H54 (cell line): ENCODE data around the gene SMAD4.

Source experiments
- DNase-seq: peaks from one replicate; pipeline ENCODE4 v3.0.0; 2011; ENCODE audit warnings: low spot score, mixed read lengths; ENCODE audit not compliant: insufficient read length
- FAIRE-seq: peaks from 3 replicates; lab custom pipeline; 2011; peaks lifted over from hg19 to GRCh38; lab: Jason Lieb, UNC
- POLR2A ChIP-seq: IDR thresholded peaks from 2 replicates; pipeline ENCODE4 v1.6.1; 2011; ENCODE audit warnings: low read depth, mild to moderate bottlenecking, low read length

Gene SMAD4

GRCh38 chr18:51038110-51038509 lies 8.1 kb downstream of the SMAD4 start:
- DNase-seq (no peak), FAIRE-seq (no peak)
- no peak for TF ChIP-seq POLR2A

DNA sequence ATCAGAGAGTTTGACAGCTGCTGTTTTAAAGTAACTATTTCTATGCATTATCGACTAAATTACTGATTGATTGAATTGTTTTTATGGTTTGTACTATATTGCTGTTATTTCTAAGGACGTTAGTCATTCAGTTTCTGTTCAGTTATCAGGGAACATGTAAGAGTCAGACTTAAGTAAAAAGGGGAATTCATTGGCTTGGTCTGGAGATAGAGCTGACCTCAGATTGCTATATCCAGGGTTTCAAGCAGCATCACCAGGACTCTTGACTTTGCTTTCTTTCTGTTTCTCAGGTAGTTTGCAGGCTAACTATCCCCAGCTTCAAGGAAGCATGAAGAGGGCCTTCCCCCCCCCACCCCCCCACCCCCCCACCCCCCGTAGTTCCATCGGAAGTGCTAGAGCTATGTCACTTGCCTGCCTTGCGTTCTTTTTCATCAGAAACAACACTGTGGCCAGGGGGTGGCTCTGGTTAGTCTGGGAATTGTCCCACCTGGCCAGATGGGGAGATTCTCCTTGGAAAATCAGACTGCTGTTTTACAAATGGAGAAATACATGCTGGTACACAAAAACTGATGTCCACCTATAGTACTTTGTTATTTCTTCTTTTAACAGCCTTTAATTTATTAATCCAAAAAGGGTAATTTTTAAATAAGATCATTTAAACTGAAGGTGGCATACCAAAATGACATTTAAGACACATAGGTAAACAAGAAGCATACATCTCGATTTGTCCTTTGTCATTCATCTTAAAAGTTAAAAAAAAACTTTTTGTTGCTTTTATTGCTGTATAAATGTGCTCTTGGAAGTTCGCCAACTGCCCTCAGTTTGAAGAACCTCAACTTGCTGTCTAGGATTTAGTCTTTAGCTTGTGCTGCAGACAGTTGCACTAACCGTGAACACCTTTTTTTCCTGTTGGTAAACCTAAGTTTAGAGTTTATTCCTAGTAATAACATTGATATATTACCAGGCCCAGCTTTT lies 9.4 kb downstream of the SMAD4 start:
- FAIRE-seq, result no peak
- DNase-seq, result no peak
- no peak for TF ChIP-seq POLR2A

- FAIRE-seq (no peak), DNase-seq (no peak)
- no peak for TF ChIP-seq POLR2A
Observed at GRCh38 chr18:51041677-51042352, 11.8 kb downstream of the SMAD4 start.

GRCh38 chr18:51044928-51045585 lies 15.0 kb downstream of the SMAD4 start:
- FAIRE-seq, result no peak
- TF ChIP-seq POLR2A, result no peak
- DNase-seq, result no peak

GRCh38 chr18:51048190-51048589 lies 18.2 kb downstream of the SMAD4 start:
- no peak for FAIRE-seq
- DNase-seq, result no peak

DNA sequence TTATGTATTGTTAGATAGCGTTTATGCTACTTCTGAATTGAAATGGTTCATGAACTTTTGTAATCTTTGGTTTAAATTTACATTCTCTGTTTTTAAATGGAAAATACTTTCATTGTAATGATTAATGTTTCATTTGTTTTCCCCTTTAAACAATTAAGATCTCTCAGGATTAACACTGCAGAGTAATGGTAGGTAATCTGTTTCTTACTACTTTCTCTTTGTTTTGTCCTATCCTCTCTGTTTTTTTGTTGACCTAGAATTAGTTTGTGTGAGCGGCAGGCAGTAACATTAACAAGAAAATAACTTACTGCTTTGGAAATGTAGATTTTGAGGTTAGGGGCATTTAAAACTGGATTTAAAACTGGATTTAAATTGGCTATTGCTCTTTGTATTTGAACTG lies 19.1 kb downstream of the SMAD4 start:
- no peak for FAIRE-seq
- TF ChIP-seq POLR2A, result no peak
- no peak for DNase-seq

More at GRCh38 chr18:51048190-51048589, 18.2 kb downstream of the SMAD4 start:
- TF ChIP-seq POLR2A, result no peak

GRCh38 chr18:51051105-51051712 lies 21.2 kb downstream of the SMAD4 start:
- FAIRE-seq (no peak), DNase-seq (no peak)
- no peak for TF ChIP-seq POLR2A

- no peak for TF ChIP-seq POLR2A
- DNase-seq (no peak), FAIRE-seq (no peak)
Observed at GRCh38 chr18:51053814-51054213, 23.8 kb downstream of the SMAD4 start.

- TF ChIP-seq POLR2A, result no peak
- FAIRE-seq, result no peak
- DNase-seq, result no peak
Observed at GRCh38 chr18:51054764-51055163, 24.8 kb downstream of the SMAD4 start.

DNA sequence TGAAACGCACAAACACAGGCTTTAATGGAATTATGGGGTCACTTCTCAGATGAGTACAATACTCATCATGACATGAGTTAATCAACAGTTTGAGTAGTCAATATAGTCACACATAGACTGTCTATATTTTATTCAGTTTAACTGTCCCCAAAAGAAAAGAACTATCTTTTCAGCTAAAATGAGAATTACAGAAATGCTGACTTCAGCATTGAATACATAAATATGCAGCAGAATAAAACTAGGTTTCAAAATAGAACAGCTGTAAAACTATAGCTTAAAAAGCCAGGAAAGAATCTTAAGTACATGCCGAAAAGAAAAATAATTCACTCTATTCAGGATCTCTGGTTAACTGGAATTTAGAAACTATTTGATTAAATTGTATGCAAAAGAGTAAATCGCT lies 30.0 kb downstream of the SMAD4 start:
- FAIRE-seq, result no peak
- TF ChIP-seq POLR2A, result no peak
- DNase-seq, result no peak

DNA sequence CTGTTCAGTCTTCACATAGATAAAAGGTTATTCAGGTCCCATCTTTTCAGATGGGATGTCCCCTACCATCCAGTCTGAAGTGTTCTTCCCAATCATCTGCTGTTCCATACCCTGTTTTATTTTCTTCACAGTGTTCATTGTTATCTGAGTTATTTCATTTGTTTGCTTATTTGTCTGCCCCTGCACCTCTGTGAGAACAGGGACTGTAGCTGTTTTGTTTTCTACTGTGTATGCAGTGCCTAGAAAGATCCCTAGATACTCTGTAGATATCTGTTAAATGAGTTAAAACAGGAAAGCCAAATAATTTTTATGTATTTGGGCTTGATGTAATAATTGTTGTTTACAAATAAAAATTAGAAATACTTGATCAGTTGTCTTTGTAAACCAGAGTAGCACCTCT lies 34.2 kb downstream of the SMAD4 start:
- FAIRE-seq (no peak), DNase-seq (no peak)
- no peak for TF ChIP-seq POLR2A

DNA sequence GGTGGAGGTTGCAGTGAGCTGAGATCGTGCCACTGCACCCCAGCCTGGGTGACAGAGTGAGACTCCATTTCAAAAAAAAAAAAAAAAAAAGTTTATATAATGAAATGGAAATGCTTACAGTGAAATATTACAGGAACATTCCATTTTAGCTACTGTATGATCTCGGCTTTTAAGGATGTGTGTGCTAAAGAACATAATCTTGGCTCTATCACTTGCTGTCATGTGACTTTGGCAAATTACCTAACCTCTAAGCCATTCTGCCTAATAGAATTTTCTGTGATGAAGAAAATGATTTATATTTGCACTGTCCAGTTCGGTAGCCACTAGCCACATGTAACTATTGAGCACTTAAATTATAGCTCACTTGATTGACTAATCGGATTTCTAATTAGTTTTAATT lies 36.3 kb downstream of the SMAD4 start:
- DNase-seq (no peak), FAIRE-seq (no peak)
- no peak for TF ChIP-seq POLR2A

DNA sequence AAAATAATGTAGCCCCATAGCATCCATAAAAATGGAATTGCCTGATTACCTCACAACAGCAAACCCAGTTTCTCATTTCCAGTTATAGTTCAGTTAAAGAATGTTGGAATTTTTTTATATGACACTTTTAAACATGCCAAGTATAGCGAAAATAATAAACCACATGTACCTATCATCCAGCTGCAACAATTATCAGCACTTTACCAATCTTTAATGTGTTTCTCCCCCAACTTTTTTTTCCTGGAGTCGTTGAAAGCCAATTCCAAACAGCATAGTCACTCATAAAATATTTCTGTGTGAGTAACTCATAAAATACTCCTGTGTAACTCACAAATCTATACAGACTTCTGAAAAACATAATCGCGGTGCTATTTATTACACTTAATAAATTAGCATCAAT lies 38.1 kb downstream of the SMAD4 start:
- no peak for FAIRE-seq
- TF ChIP-seq POLR2A, result no peak
- no peak for DNase-seq

- DNase-seq (no peak), FAIRE-seq (no peak)
- TF ChIP-seq POLR2A, result no peak
Observed at GRCh38 chr18:51069885-51070284, 39.9 kb downstream of the SMAD4 start.

DNA sequence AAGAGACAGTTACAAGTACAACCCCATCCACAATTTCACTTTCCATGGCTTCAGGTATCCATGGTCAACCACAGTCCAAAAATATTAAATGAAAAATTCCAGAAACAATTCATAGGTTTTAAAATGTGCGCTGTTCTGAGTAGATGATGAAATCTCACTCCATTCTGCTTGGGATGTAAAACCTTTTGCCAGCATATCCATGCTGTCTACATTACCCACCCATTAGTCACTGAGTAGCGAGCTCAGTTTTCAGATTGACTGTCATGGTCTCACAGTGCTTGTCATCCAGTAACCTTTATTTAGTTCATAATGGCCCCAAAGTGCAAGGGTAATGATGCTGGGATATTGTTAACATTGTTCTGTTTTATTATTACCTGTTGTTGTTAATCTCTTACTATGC lies 40.5 kb downstream of the SMAD4 start:
- DNase-seq, result no peak
- FAIRE-seq, result peak; percentile 75
- TF ChIP-seq POLR2A, result no peak
